Neural crest cell (in vitro differentiated cells): ENCODE measurements around the gene ANAPC4. TPM values are rescaled to one million over a fixed set of nuclear protein-coding genes. Genes with fewer than 3 reads are reported as not detected.
A peak's percentile ranks its signal among the peaks of the same experiment; 100 is the strongest.

Source experiments
- DNase-seq: peaks from one replicate; pipeline ENCODE4 v3.0.0; 2021; ENCODE audit warnings: low read depth, mixed read lengths, low spot score
- H3K27ac Mint-ChIP-seq: one replicate; pipeline ENCODE4 v1.8.0; 2021; ENCODE audit warnings: mild to moderate bottlenecking, mixed read lengths; ENCODE audit not compliant: unreplicated experiment
- H3K27me3 Mint-ChIP-seq: 2 replicates; pipeline ENCODE4 v1.8.0; 2021; ENCODE audit warnings: low read depth, mild to moderate bottlenecking, mixed read lengths
- H3K36me3 Mint-ChIP-seq: 2 replicates; pipeline ENCODE4 v1.8.0; 2021; ENCODE audit warnings: low read depth, mild to moderate bottlenecking, mixed read lengths
- H3K4me1 Mint-ChIP-seq: 2 replicates; pipeline ENCODE4 v1.8.0; 2021; ENCODE audit warnings: mixed read lengths
- H3K4me3 Mint-ChIP-seq: one replicate; pipeline ENCODE4 v1.8.0; 2021; ENCODE audit warnings: mild to moderate bottlenecking, mixed read lengths
- H3K9me3 Mint-ChIP-seq: 2 replicates; pipeline ENCODE4 v1.8.0; 2021; ENCODE audit warnings: mixed read lengths
- CTCF ChIP-seq: fragments of 200-600 bp; sonication (generic); conservative IDR thresholded peaks from 2 replicates; pipeline ENCODE4 v1.5.0; 2021; ENCODE audit warnings: antibody characterized with exemption, mild to moderate bottlenecking
- total RNA-seq: library from RNA; stranded (reverse); gene quantifications from 2 replicates; pipeline ENCODE4 v1.2.1, GENCODE V29; 2021

ANAPC4 gene
- total RNA-seq, 1 donor from 2014 or later, result 34.1 TPM

- no peak for DNase-seq
- no peak for TF ChIP-seq CTCF
- no peaks in the 10 kb centered on the region for H3K9me3 Mint-ChIP-seq
- H3K27ac Mint-ChIP-seq, result no peak overlapping the region
- H3K4me1 Mint-ChIP-seq, result no peaks in the 10 kb centered on the region
- H3K4me3 Mint-ChIP-seq, result no peak overlapping the region
- H3K36me3 Mint-ChIP-seq, result peaks cover 12% of the 10 kb centered on the region
- H3K27me3 Mint-ChIP-seq, result no peaks in the 10 kb centered on the region
Observed at GRCh38 chr4:25413261-25413660, 36.2 kb downstream of the ANAPC4 start.

GRCh38 chr4:25417014-25417413 is 40.0 kb downstream of the ANAPC4 start:
- no peak for DNase-seq
- H3K4me3 Mint-ChIP-seq, result no peak overlapping the region
- H3K4me1 Mint-ChIP-seq, result no peaks in the 10 kb centered on the region
- H3K9me3 Mint-ChIP-seq, result no peaks in the 10 kb centered on the region
- peaks cover 4% of the 10 kb centered on the region for H3K36me3 Mint-ChIP-seq
- no peak for TF ChIP-seq CTCF
- no peak overlapping the region for H3K27ac Mint-ChIP-seq
- no peaks in the 10 kb centered on the region for H3K27me3 Mint-ChIP-seq

- no peaks in the 10 kb centered on the region for H3K9me3 Mint-ChIP-seq
- DNase-seq, result no peak
- no peaks in the 10 kb centered on the region for H3K27me3 Mint-ChIP-seq
- H3K4me1 Mint-ChIP-seq, result no peaks in the 10 kb centered on the region
- H3K36me3 Mint-ChIP-seq, result peaks cover 4% of the 10 kb centered on the region
- TF ChIP-seq CTCF, result no peak
- no peak overlapping the region for H3K4me3 Mint-ChIP-seq
- H3K27ac Mint-ChIP-seq, result no peak overlapping the region
Observed at GRCh38 chr4:25420931-25421330, 43.9 kb downstream of the ANAPC4 start.

GRCh38 chr4:25421816-25422525 is 44.9 kb downstream of the ANAPC4 start:
- Mint-ChIP-seq H3K27ac (no peak overlapping the region), H3K27me3 (no peaks in the 10 kb centered on the region), H3K4me3 (no peak overlapping the region), H3K4me1 (no peaks in the 10 kb centered on the region), H3K36me3 (peaks cover 4% of the 10 kb centered on the region), H3K9me3 (no peaks in the 10 kb centered on the region)
- DNase-seq, result no peak
- no peak for TF ChIP-seq CTCF

GRCh38 chr4:25423548-25423947 is 46.5 kb downstream of the ANAPC4 start:
- H3K4me1 Mint-ChIP-seq, result no peaks in the 10 kb centered on the region
- no peaks in the 10 kb centered on the region for H3K27me3 Mint-ChIP-seq
- peak overlapping the region; percentile 71 for H3K27ac Mint-ChIP-seq
- H3K9me3 Mint-ChIP-seq, result peaks cover 2% of the 10 kb centered on the region
- DNase-seq, result no peak
- TF ChIP-seq CTCF, result no peak
- no peak overlapping the region for H3K4me3 Mint-ChIP-seq
- no peaks in the 10 kb centered on the region for H3K36me3 Mint-ChIP-seq
